Bone marrow (tissue), 2 donors: Measurements from ENCODE around the gene ECT2.
"Not testable (repeated sequence)": the region's sequence is repeated elsewhere in the genome, so short reads cannot be mapped to it uniquely, and the experiment has no call there.

Source experiments
- DNase-seq, 2 donors: peaks; one replicate each; lab custom pipeline; 2025; lab: John Stamatoyannopoulos, UW

The ECT2 gene

DNA sequence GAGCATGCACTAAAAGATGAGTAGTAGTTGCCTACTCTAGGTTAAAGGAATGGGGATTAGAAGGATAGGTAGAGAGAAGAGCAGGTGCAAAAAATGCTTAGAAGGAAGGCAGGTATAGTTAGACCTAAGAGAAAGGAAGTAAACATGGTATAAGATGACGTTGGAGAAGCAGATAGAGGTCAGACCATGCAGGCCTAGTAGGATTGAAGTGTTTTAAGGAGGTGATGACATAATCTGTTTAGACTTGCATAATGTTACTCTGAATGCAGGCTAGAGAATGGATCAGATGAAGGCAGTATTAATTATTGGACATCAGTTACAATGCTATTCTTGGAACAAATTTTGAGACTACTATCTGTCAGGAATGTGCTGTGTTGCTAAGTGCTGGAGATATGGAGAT lies 11.1 kb upstream of the ECT2 start:
- no peak for DNase-seq

- DNase-seq: no peak
Measured at GRCh38 chr3:172746475-172746874, 4.1 kb upstream of the ECT2 start.

- no peak for DNase-seq
Measured at GRCh38 chr3:172749230-172749965, 1.1 kb upstream of the ECT2 start.

DNA sequence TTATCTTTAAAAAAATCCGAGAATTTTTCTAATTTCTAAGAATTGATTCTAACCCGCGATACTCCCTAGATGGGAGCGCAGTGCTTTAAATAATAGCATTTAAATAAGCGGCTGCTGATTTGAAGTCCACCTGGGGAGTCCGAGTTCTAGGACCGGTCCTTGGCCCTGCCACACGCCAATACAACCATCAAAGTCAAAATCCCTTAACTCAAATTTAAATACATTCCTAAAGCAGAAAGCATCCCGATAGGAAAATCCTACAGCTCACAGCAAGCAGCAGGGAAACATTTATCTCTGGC lies 508 bp upstream of the ECT2 start:
- no peak for DNase-seq

DNA sequence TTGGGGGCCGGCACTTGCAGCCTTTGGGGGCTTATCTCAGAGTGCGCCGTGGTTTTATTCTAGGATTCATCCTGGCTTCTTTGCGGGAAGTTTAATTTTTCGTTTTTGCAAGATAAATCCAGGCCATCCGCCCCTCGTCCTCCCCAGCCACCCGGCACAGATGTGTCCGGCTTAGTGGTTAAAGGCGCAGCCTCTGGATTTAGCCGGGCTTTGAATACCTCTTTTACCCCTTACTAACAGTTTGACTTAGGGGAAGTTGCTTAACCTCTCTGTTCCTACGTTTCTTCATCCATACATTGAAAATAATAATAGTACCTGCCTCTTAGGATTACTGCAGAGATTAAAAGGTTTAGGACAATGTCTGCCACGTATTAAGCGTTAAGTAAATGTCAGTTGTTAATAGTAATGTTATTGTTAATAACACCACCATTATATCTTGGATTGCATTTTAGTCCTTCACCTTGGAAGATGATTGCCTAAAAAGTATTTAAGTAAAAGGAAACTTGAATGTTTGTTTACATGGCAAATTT lies 714 bp downstream of the ECT2 start:
- peak; percentile 17 to 32 for DNase-seq

DNA sequence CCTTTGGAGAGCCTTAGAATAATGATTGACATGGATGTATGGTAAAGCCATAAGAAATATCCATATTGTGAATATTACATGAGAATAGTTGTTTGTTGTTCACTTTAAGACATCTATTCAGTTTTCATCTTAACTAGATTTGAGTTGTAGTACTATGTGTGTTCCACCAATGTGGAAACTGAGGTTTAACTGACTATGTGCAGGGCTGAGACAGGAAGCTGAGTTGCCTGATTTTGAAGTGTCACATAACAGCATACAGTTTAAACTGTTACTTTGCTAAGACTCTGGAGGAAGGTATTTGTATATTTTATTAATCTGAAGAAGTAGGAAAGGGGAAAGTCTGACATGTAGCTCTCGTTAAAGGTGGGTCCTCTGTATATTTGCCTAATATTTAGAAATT lies 2.1 kb downstream of the ECT2 start:
- DNase-seq: no peak

- no peak for DNase-seq
Measured at GRCh38 chr3:172753125-172753524, 2.6 kb downstream of the ECT2 start.

DNA sequence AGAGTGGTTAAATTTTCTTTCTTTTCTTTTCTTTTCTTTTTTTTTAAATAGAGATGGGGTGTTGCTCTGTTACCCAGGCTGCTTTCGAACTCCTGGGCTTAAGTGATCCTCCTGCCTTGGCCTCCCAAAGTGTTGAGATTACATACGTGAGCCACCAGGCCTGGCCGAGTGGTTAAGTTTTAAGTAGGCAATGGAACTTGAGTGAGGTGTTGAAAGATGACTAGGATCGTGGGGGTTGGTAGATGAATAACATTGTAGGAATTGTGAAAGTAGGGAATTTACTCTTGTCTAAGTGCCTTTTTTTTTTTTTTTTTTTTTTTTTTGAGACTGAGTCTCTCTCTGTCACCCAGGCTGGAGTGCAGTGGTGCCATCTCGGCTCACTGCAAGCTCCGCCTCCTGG lies 9.9 kb downstream of the ECT2 start:
- not testable (repeated sequence) for DNase-seq

DNA sequence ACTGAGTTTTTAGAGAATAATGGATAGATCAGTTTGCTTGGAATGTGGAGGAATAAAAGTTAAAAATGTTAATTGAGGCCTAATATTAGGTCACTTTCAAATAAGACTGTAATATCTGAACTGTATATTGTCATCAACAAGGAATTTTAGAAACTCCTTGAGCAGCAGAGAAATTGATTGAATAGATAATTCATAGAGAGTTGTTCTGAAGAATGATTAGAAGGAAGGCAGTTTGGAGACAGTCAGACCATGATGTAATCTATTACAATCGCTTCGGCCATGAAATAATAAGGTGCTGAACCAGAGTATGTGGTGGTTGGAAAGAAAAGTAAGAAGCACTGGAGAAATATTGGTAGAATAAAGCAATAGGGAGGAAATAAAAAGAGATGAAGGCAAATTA lies 15.7 kb downstream of the ECT2 start:
- no peak for DNase-seq

DNA sequence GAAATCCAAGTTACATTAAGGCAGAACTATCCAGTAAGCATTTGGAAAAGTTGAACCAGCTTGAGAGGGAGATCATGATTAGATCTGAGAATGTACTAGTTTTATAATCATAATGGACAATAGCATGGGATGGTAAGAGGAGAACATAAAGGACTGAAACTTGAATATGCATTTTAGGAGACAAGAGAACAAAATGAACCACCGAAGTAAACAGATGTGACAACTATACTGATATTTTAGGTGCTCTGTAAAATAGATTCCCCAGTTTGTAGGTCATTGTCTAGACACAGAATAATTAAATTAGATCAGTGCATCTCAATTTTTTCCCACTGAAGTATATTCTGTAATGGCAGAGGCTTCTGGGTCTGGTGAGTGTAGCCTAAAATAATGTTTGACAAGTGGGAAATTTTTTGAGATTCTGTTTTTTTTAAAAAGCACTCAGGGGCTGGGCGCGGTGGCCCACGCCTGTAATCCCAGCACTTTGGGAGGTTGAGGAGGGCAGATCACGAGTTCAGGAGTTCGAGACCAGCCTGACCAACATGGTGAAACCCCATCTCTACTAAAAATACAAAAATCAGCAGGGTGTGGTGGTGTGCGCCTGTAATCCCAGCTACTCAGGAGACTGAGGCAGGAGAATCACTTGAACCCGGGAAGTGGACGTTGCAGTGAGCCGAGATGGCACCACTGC lies 16.3 kb downstream of the ECT2 start:
- DNase-seq: no peak

DNA sequence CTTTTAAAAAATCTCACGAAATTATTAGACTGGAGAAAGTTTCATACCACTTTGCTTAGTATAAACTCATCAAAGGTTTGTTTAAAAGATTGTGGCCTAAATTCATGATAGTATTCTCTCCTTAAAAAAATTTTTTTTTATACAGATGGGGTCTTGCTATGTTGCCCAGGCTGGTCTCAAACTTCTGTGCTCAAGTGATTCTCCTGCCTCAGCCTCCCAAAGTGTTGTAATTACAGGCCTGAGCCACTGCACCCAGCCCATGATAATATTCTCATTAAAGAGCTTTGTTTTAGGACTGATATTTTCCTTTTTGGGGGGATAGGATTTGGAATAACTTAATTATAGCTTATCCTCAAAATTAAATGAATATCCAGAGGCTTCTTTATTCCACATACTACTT lies 19.9 kb downstream of the ECT2 start:
- DNase-seq: no peak

GRCh38 chr3:172771672-172772071 lies 21.1 kb downstream of the ECT2 start:
- no peak for DNase-seq

GRCh38 chr3:172776049-172776717 lies 25.7 kb downstream of the ECT2 start:
- no peak for DNase-seq

- DNase-seq: no peak
Measured at GRCh38 chr3:172777901-172778300, 27.4 kb downstream of the ECT2 start.

- no peak for DNase-seq
Measured at GRCh38 chr3:172782235-172782634, 31.7 kb downstream of the ECT2 start.

- DNase-seq: no peak
Measured at GRCh38 chr3:172786036-172786435, 35.5 kb downstream of the ECT2 start.

- DNase-seq: no peak
Measured at GRCh38 chr3:172787019-172787418, 36.5 kb downstream of the ECT2 start.

DNA sequence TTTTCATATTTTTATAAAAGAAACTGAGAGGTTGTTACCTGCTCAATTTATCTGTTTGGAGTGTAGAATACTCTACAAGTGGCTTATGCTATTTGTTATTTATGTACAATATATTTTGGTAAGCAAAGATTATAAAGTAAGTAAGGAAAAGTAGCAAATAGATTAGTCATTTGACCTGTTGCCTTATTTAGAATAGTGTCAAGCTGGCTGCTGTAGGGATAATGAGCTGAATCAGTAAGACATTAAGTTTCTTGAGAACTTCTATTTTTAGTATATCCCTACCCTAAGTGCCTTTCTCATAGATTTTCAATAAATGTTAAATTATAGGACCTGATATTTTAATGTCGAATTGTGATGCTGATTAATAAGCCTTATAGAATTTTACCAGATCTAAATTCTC lies 37.2 kb downstream of the ECT2 start:
- no peak for DNase-seq

GRCh38 chr3:172799246-172799645 lies 48.7 kb downstream of the ECT2 start:
- DNase-seq: no peak

DNA sequence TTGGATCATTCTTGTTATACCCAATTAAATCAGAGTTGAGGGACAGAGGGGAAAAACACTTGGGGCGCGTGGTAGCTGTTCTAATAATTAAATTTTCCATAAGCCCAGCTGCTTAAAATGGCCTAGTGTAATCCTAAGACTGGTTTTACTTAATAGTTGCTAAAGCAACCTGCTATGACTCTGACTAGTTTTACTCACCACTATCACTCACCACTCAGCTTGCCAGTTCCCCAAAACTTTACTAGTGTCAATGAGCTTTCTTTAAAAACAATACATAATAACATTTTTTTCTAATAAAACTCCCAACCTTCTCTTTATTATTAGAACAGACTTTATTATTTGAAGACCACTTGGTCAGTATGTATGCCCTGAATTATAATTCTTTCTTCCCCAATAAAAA lies 49.6 kb downstream of the ECT2 start:
- DNase-seq: no peak

DNA sequence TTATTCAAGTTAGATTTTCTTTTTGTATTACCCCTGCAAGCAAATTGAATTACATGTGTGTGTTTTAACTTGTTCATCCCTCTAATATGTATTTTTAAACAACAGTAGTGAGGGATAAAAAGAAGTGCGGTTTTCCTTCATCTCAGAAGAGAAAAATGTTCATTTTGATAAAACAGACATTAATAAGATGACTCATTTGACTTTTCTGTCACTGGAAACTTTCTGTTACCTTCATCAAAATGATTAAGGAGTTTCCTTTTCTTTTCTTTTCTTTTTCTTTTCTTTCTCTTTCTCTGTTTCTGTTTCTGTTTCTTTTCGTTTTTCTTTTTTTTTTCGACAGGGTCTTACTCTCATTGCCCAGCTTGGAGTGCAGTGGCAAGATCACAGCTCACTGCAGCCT lies 53.0 kb downstream of the ECT2 start:
- no peak for DNase-seq

GRCh38 chr3:172804323-172804722 lies 53.8 kb downstream of the ECT2 start:
- DNase-seq: no peak

DNA sequence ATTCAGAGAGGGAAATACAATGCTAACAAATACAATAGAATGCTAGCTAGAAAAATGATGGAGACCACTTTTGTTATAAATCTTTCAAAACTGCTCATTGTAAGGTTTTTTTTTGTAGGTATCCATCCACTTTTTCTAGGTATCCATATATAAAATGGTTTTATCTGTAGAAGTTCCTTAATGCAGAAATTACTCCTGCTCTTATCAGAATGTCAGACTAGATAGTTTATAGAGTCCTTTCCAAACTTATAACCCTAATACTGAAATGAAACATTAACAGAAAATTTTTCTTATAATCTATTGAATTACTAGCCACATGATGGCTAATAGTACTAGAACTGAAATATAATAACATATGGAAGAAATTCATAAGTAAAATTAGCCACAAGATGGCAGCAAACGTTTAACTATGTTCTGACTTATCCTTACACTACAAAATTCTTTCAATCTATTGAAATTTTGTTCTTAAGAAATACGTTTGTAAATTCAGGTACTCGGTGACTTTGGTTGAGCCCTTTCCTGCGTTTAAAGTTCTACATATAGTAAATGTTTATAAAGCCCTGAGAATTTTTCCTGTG lies 58.5 kb downstream of the ECT2 start:
- DNase-seq: no peak
